Measurements from ENCODE around the gene TCF7L2.

DNA sequence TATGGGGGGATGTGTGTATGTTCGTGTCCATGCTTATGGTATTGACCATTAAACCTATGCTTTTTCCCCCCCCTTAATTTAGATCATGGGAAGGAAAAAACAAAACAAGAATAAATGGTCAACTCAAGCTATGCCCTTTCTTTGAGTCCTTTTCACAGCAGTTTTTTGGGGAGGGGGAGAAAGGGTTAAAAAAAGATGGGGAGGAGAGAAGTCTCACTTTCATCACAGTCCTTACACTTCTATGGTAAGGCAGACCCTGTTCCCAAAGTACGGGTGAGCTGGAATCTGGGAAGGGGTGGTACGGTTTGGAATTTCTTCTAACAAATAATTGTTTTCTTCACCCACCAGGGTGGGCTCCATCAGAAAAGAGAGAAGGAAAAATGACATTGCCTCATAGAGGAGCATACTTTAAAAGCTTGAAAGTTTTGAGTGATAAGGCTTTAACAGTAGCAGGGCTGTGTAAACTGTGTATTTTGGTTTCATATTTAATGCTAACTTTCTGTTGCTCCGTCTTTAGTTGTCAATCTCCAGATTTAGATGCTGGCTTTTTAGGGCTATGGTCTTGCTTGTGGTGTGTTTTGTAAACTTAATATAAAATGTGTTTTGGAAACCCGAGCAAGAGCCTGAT, 180.1 kb downstream of the TCF7L2 start:
- TF ChIP-seq, protein P1, sequence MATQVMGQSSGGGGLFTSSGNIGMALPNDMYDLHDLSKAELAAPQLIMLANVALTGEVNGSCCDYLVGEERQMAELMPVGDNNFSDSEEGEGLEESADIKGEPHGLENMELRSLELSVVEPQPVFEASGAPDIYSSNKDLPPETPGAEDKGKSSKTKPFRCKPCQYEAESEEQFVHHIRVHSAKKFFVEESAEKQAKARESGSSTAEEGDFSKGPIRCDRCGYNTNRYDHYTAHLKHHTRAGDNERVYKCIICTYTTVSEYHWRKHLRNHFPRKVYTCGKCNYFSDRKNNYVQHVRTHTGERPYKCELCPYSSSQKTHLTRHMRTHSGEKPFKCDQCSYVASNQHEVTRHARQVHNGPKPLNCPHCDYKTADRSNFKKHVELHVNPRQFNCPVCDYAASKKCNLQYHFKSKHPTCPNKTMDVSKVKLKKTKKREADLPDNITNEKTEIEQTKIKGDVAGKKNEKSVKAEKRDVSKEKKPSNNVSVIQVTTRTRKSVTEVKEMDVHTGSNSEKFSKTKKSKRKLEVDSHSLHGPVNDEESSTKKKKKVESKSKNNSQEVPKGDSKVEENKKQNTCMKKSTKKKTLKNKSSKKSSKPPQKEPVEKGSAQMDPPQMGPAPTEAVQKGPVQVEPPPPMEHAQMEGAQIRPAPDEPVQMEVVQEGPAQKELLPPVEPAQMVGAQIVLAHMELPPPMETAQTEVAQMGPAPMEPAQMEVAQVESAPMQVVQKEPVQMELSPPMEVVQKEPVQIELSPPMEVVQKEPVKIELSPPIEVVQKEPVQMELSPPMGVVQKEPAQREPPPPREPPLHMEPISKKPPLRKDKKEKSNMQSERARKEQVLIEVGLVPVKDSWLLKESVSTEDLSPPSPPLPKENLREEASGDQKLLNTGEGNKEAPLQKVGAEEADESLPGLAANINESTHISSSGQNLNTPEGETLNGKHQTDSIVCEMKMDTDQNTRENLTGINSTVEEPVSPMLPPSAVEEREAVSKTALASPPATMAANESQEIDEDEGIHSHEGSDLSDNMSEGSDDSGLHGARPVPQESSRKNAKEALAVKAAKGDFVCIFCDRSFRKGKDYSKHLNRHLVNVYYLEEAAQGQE (IDR thresholded peaks at IDR 0.05; ENCODE audit: borderline replicate concordance): no peak
- TF ChIP-seq, protein P1 (CRISPR knock-in tag; IDR thresholded peaks at IDR 0.05; ENCODE audit: low read depth): no peak
- TF ChIP-seq, protein P2, sequence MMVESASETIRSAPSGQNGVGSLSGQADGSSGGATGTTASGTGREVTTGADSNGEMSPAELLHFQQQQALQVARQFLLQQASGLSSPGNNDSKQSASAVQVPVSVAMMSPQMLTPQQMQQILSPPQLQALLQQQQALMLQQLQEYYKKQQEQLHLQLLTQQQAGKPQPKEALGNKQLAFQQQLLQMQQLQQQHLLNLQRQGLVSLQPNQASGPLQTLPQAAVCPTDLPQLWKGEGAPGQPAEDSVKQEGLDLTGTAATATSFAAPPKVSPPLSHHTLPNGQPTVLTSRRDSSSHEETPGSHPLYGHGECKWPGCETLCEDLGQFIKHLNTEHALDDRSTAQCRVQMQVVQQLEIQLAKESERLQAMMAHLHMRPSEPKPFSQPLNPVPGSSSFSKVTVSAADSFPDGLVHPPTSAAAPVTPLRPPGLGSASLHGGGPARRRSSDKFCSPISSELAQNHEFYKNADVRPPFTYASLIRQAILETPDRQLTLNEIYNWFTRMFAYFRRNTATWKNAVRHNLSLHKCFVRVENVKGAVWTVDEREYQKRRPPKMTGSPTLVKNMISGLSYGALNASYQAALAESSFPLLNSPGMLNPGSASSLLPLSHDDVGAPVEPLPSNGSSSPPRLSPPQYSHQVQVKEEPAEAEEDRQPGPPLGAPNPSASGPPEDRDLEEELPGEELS (CRISPR knock-in tag; IDR thresholded peaks at IDR 0.05; ENCODE audit: borderline replicate concordance): no peak
- TF ChIP-seq POLR2AphosphoS5 (IDR thresholded peaks at IDR 0.05; ENCODE audit: control insufficient read depth, insufficient read depth, low read depth, low read length) (no peak), PHF21A (IDR thresholded peaks at IDR 0.05; ENCODE audit: borderline replicate concordance, low read depth) (no peak), CBX3 (IDR thresholded peaks at IDR 0.05; ENCODE audit: borderline replicate concordance in 1 of 2, low read length in 2 of 2) (no peak), ZFP1 (CRISPR knock-in tag; IDR thresholded peaks at IDR 0.05) (no peak), SNRNP70 (optimal IDR thresholded peaks at IDR 0.05; ENCODE audit: low read depth, low read length) (no peak), ZC3H4 (CRISPR knock-in tag; IDR thresholded peaks at IDR 0.05; ENCODE audit: borderline replicate concordance) (no peak)
- TF ChIP-seq, protein P3, sequence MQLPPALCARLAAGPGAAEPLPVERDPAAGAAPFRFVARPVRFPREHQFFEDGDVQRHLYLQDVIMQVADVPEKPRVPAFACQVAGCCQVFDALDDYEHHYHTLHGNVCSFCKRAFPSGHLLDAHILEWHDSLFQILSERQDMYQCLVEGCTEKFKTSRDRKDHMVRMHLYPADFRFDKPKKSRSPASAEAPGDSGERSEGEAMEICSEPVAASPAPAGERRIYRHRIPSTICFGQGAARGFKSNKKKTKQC (CRISPR knock-in tag; IDR thresholded peaks at IDR 0.05): no peak
